ENCODE data around the gene C17orf50. TPM values are rescaled to one million over a fixed set of nuclear protein-coding genes. Genes with fewer than 3 reads are reported as not detected.
A peak's percentile ranks its signal among the peaks of the same experiment; 100 is the strongest.

The C17orf50 gene
- total and polyA plus RNA-seq, 2 experiments from 2014 or later: not detected

GRCh38 chr17:35790841-35791240 is 30.2 kb downstream of the C17orf50 start:
- no peaks in the 10 kb centered on the region for H3K79me2 ChIP-seq
- WGBS (ENCODE audit: low lambda C conversion rate, missing lambda C conversion rate): 84% methylated on average over 3 of the region's 3 CpGs

GRCh38 chr17:35791681-35792350 is 31.1 kb downstream of the C17orf50 start:
- Histone ChIP-seq H3K27ac (no peak overlapping the region), H2AFZ (no peak overlapping the region), H4K20me1 (ENCODE audit: insufficient read depth, poor library complexity, severe bottlenecking) (no peaks in the 10 kb centered on the region), H3K79me2 (no peaks in the 10 kb centered on the region), H3K4me1 (ENCODE audit: insufficient read depth) (peaks cover 29% of the 10 kb centered on the region), H3K9me3 (ENCODE audit: low read depth) (no peaks in the 10 kb centered on the region), H3K36me3 (replicated peaks; ENCODE audit: insufficient read depth, low read depth) (no peaks in the 10 kb centered on the region), H3K4me2 (no peak overlapping the region), H3K9me2 (replicated peaks; ENCODE audit: insufficient read depth) (no peaks in the 10 kb centered on the region), H3K4me3 (no peak overlapping the region), H3K27me3 (peaks cover 36% of the 10 kb centered on the region)
- no peak for TF ChIP-seq EZH2 (IDR thresholded peaks at IDR 0.05; ENCODE audit: borderline replicate concordance)
- DNase-seq (ENCODE audit: low spot score): no peak
- WGBS (ENCODE audit: low lambda C conversion rate, missing lambda C conversion rate): 52% methylated on average over 9 of the region's 9 CpGs

More at GRCh38 chr17:35790841-35791240, 30.2 kb downstream of the C17orf50 start:
- DNase-seq (ENCODE audit: low spot score): no peak
- H3K27me3 ChIP-seq: peaks cover 29% of the 10 kb centered on the region
- H3K9me3 ChIP-seq (ENCODE audit: low read depth): no peaks in the 10 kb centered on the region
- no peaks in the 10 kb centered on the region for H3K36me3 ChIP-seq (replicated peaks; ENCODE audit: insufficient read depth, low read depth)
- H3K4me2 ChIP-seq: no peak overlapping the region
- no peak overlapping the region for H2AFZ ChIP-seq
- no peak overlapping the region for H3K27ac ChIP-seq
- TF ChIP-seq CTCF (IDR thresholded peaks at IDR 0.05; ENCODE audit: poor library complexity) (no peak), EZH2 (IDR thresholded peaks at IDR 0.05; ENCODE audit: borderline replicate concordance) (no peak), EZH2phosphoT487 (IDR thresholded peaks at IDR 0.05; ENCODE audit: low read depth, severe bottlenecking, unreplicated experiment) (no peak)
- no peak overlapping the region for H3K4me3 ChIP-seq
- peaks cover 36% of the 10 kb centered on the region for H3K4me1 ChIP-seq (ENCODE audit: insufficient read depth)
- H3K9me2 ChIP-seq (replicated peaks; ENCODE audit: insufficient read depth): no peaks in the 10 kb centered on the region
- no peaks in the 10 kb centered on the region for H4K20me1 ChIP-seq (ENCODE audit: insufficient read depth, poor library complexity, severe bottlenecking)

- no peak for DNase-seq (ENCODE audit: low spot score)
- Histone ChIP-seq H3K9me3 (ENCODE audit: low read depth) (no peaks in the 10 kb centered on the region), H3K27ac (no peak overlapping the region), H3K4me1 (ENCODE audit: insufficient read depth) (peaks cover 15% of the 10 kb centered on the region), H3K9me2 (replicated peaks; ENCODE audit: insufficient read depth) (no peaks in the 10 kb centered on the region), H3K4me3 (no peak overlapping the region), H3K4me2 (no peak overlapping the region), H3K36me3 (replicated peaks; ENCODE audit: insufficient read depth, low read depth) (no peaks in the 10 kb centered on the region), H4K20me1 (ENCODE audit: insufficient read depth, poor library complexity, severe bottlenecking) (no peaks in the 10 kb centered on the region), H3K27me3 (peaks cover 51% of the 10 kb centered on the region), H2AFZ (no peak overlapping the region), H3K79me2 (no peaks in the 10 kb centered on the region)
- TF ChIP-seq EZH2 (IDR thresholded peaks at IDR 0.05; ENCODE audit: borderline replicate concordance) (no peak), EZH2phosphoT487 (IDR thresholded peaks at IDR 0.05; ENCODE audit: low read depth, severe bottlenecking, unreplicated experiment) (no peak), CTCF (IDR thresholded peaks at IDR 0.05; ENCODE audit: poor library complexity) (no peak)
- 64% methylated on average over 3 of the region's 3 CpGs for WGBS (ENCODE audit: low lambda C conversion rate, missing lambda C conversion rate)
Measured at GRCh38 chr17:35793257-35793656, 32.6 kb downstream of the C17orf50 start.

GRCh38 chr17:35795007-35795870 is 34.6 kb downstream of the C17orf50 start, which contains the start of gene MMP28:
Gene MMP28 (minus strand): TSS chr17:35795641. CDS start chr17:35795377, 264 bp downstream.
- peak; percentile 57 for DNase-seq (ENCODE audit: low spot score)
- H3K79me2 ChIP-seq: no peaks in the 10 kb centered on the region
- H2AFZ ChIP-seq: peak within 1 kb of the TSS; percentile 60
- peaks cover 60% of the 10 kb centered on the region for H3K27me3 ChIP-seq
- TF ChIP-seq EZH2 (IDR thresholded peaks at IDR 0.05; ENCODE audit: borderline replicate concordance): no peak
- no peak for TF ChIP-seq CTCF (IDR thresholded peaks at IDR 0.05; ENCODE audit: poor library complexity)
- TF ChIP-seq EZH2phosphoT487 (IDR thresholded peaks at IDR 0.05; ENCODE audit: low read depth, severe bottlenecking, unreplicated experiment): no peak
- no peaks in the 10 kb centered on the region for H3K9me2 ChIP-seq (replicated peaks; ENCODE audit: insufficient read depth)
- no peaks in the 10 kb centered on the region for H3K9me3 ChIP-seq (ENCODE audit: low read depth)
- H3K4me3 ChIP-seq: peak within 1 kb of the TSS; percentile 67
- no peaks in the 10 kb centered on the region for H4K20me1 ChIP-seq (ENCODE audit: insufficient read depth, poor library complexity, severe bottlenecking)
- H3K36me3 ChIP-seq (replicated peaks; ENCODE audit: insufficient read depth, low read depth): no peaks in the 10 kb centered on the region
- peak within 1 kb of the TSS; percentile 99 for H3K4me2 ChIP-seq
- no peak within 1 kb of the TSS for H3K27ac ChIP-seq
- 3% methylated on average over 55 of the region's 89 CpGs for WGBS (ENCODE audit: low lambda C conversion rate, missing lambda C conversion rate)
- peaks cover 12% of the 10 kb centered on the region for H3K4me1 ChIP-seq (ENCODE audit: insufficient read depth)

Data from hepatocyte (in vitro differentiated cells).